Measurements from ENCODE around the gene TEX52.

TEX52 gene

GRCh38 chr12:2841056-2841650 is 15.7 kb downstream of the TEX52 start:
- no peaks in the 10 kb centered on the region for H3F3A ChIP-seq (ENCODE audit: insufficient read depth, low read length)
- no peak overlapping the region for H3K9ac ChIP-seq (ENCODE audit: low read length)
- H3K27ac ChIP-seq (ENCODE audit: low read length) = no peak overlapping the region
- H3K4me1 ChIP-seq (ENCODE audit: low read length) = no peaks in the 10 kb centered on the region
- H3K4me2 ChIP-seq (ENCODE audit: low read depth, low read length) = no peak overlapping the region
- no peaks in the 10 kb centered on the region for H3K9me2 ChIP-seq (replicated peaks; ENCODE audit: insufficient read depth, low read length)
- TF ChIP-seq CTCF (IDR thresholded peaks at IDR 0.05; ENCODE audit: low read length) (no peak), EZH2phosphoT487 (IDR thresholded peaks at IDR 0.05; ENCODE audit: low read length) (no peak)
- H3K36me3 ChIP-seq (replicated peaks; ENCODE audit: insufficient read depth, low read length) = no peaks in the 10 kb centered on the region
- no peak overlapping the region for H3K4me3 ChIP-seq (ENCODE audit: low read length)
- no peaks in the 10 kb centered on the region for H3K27me3 ChIP-seq (replicated peaks; ENCODE audit: insufficient read depth, low read length)
- H4K20me1 ChIP-seq (ENCODE audit: insufficient read depth, low read length) = no peaks in the 10 kb centered on the region
- no peak overlapping the region for H2AFZ ChIP-seq (ENCODE audit: low read length)
- DNase-seq = no peak
- H3K9me3 ChIP-seq (replicated peaks; ENCODE audit: insufficient read depth, low read length) = no peaks in the 10 kb centered on the region
- no peaks in the 10 kb centered on the region for H3K79me2 ChIP-seq (ENCODE audit: low read length)

GRCh38 chr12:2836574-2836973 is 20.3 kb downstream of the TEX52 start:
- Histone ChIP-seq H4K20me1 (ENCODE audit: insufficient read depth, low read length) (no peaks in the 10 kb centered on the region), H3K9me2 (replicated peaks; ENCODE audit: insufficient read depth, low read length) (no peaks in the 10 kb centered on the region), H3K4me1 (ENCODE audit: low read length) (no peaks in the 10 kb centered on the region), H3K4me2 (ENCODE audit: low read depth, low read length) (no peak overlapping the region), H3K4me3 (ENCODE audit: low read length) (no peak overlapping the region), H3K27me3 (replicated peaks; ENCODE audit: insufficient read depth, low read length) (no peaks in the 10 kb centered on the region), H3K36me3 (replicated peaks; ENCODE audit: insufficient read depth, low read length) (no peaks in the 10 kb centered on the region), H3K79me2 (ENCODE audit: low read length) (no peaks in the 10 kb centered on the region), H3K27ac (ENCODE audit: low read length) (no peak overlapping the region), H3F3A (ENCODE audit: insufficient read depth, low read length) (no peaks in the 10 kb centered on the region), H3K9me3 (replicated peaks; ENCODE audit: insufficient read depth, low read length) (no peaks in the 10 kb centered on the region), H2AFZ (ENCODE audit: low read length) (no peak overlapping the region), H3K9ac (ENCODE audit: low read length) (no peak overlapping the region)
- TF ChIP-seq EZH2phosphoT487 (IDR thresholded peaks at IDR 0.05; ENCODE audit: low read length) (no peak), EZH2 (optimal IDR thresholded peaks at IDR 0.05; ENCODE audit: low read depth, low read length) (no peak), CTCF (IDR thresholded peaks at IDR 0.05; ENCODE audit: low read length) (no peak)
- no peak for DNase-seq

- Histone ChIP-seq H3K4me2 (ENCODE audit: low read depth, low read length) (no peak overlapping the region), H3K9me2 (replicated peaks; ENCODE audit: insufficient read depth, low read length) (no peaks in the 10 kb centered on the region), H3K36me3 (replicated peaks; ENCODE audit: insufficient read depth, low read length) (no peaks in the 10 kb centered on the region), H3K27ac (ENCODE audit: low read length) (no peak overlapping the region), H3F3A (ENCODE audit: insufficient read depth, low read length) (no peaks in the 10 kb centered on the region), H4K20me1 (ENCODE audit: insufficient read depth, low read length) (no peaks in the 10 kb centered on the region), H2AFZ (ENCODE audit: low read length) (no peak overlapping the region), H3K9me3 (replicated peaks; ENCODE audit: insufficient read depth, low read length) (no peaks in the 10 kb centered on the region), H3K4me1 (ENCODE audit: low read length) (no peaks in the 10 kb centered on the region), H3K4me3 (ENCODE audit: low read length) (no peak overlapping the region), H3K79me2 (ENCODE audit: low read length) (no peaks in the 10 kb centered on the region), H3K27me3 (replicated peaks; ENCODE audit: insufficient read depth, low read length) (no peaks in the 10 kb centered on the region), H3K9ac (ENCODE audit: low read length) (no peak overlapping the region)
- TF ChIP-seq EZH2 (optimal IDR thresholded peaks at IDR 0.05; ENCODE audit: low read depth, low read length) (no peak), EZH2phosphoT487 (IDR thresholded peaks at IDR 0.05; ENCODE audit: low read length) (no peak), CTCF (IDR thresholded peaks at IDR 0.05; ENCODE audit: low read length) (no peak)
- no peak for DNase-seq
Observed at GRCh38 chr12:2835691-2836403, 21.0 kb downstream of the TEX52 start.
